NCI-H226 (cell line): Measurements from ENCODE around the gene CDK2AP2.

ENCODE experiments used
- DNase-seq: peaks from one replicate; pipeline ENCODE4 v3.0.0-alpha.2; 2015

The CDK2AP2 gene

DNA sequence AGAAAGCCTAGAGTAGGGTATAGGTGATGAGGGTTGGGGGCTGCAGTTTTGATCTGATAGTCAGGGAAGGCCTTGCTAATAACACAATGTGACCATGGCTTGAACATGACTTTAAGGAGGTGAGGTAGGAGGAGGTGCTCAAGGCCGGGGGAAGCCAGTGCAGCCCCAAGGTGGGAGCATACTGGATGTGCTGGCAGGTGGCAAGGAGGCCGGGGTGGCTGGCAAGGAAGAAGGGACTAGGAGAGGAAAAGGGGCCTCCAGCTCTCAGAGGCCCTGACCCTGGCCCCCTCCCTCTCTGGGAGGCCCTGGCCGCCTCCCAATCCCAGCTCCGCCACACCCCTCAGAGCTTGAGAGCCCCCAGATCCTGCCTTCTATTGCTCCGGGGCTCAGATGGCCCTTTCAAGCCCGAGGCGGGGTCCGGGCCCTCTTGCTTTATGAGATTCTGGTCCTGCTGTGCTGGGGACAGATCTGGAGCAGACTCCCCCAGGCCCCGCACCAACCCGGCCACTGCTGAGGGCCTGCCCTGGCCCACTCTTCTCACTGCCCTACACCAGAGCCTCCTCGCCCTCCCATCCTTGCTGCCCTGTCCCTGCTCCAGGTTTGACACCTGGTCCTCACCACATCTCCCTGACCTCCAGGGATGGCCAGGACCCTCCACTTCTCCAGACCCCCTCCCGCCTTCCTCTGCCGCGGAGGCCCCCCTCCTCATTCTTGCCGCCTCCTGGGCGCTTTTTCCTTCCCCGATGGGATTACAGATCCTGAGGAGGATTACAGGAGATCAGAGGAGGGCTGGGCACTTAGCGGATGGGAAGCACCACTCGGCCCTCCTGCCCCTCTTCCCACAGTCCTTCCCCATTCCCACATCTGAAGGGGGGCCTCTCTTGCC, 4.6 kb downstream of the CDK2AP2 start:
- DNase-seq, result no peak

DNA sequence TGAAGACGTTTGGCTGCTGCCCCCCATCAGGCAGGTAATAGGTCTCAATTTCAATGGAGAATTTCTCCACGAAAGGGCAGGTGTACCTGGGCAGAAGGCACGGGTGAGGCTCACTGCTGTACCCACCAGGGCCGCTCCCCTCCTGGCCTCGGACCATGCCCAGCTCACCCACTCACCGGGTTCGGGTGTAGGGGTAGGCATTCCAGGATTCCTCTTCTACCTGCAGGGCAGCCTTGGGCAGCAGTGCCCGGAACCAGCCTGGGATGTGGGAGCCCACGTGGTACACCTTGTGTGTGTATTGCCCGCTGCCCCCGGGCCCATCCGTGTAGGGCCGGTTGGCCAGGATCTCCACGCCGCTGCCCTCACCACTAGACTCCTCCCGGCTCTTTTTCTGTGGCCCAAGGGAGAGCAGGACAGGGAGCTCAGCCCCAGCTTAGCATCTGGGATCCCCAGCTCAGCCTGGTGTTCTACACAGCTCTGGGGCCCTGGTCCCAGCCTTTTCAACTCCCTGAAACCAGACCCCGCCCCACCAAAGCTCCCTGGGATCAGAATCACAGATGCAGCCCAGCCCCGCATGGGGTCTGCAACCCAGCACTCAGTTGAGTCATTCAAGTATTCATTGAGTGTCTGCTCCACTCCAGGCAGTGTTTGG, 5.5 kb downstream of the CDK2AP2 start:
- no peak for DNase-seq

DNA sequence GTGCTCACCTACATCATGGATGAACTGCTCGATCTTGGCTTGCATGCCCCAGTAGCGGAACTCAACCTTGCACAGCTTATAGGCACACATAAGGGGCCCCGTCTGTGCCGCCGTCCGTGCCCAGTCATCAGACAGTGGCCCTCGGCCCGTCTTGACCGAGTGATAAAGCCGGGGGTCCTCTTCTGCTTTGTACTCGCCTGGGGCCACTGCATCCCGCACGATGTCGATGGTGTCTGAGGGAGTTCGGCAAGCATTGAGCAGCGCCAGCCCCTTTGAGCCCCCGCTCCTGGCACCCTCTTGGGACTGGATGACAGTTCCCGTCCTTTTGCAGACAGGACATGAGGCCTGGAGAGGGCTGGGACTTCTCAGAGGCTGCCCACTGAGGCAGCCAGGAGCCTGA, 6.1 kb downstream of the CDK2AP2 start:
- DNase-seq, result no peak

DNA sequence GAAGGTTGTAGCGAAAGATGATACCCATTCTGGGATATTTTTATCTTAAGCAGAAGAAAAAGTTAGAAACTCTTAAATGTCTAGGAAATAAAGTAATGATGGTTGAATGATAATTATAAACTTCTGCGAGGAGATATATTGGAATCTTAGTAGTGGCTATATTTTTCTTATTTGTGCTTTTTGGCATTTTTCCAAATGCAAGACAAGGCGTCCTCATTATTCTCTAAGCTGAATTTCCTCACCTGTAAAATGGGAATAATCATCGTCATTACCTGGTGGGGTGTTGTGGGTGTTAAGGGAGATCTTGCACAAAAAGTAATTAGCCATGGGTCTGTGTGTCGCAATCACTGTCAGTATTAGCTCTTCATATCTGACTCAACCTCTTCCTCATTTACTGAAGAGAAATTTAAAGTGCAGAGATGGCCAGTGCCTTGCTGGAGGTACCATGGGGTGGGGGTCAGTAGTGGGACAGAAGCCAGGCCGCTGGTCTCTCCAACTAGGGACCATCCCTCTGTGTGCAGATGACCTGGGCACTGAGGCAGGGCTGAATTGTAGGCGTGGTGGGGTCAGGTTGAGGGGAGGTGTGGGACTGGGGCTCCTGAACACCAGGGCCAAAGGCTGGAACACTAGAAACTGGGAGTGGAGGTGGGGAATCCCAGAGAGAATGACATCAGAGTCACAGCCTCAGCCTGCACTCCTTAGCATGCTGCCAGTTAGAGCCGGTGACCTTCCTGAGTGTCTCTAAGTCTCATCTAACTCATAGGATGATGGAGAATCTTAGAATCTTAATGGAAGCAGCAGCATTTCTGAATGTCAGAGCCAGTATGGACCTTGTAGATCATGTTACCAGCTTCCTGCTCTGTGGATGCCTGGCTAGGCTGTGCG, 6.9 kb downstream of the CDK2AP2 start:
- DNase-seq, result no peak

- no peak for DNase-seq
These were observed 7.5 kb downstream of the CDK2AP2 start for GRCh38 chr11:67500484-67500821.

GRCh38 chr11:67499808-67500483, 8.0 kb downstream of the CDK2AP2 start:
- no peak for DNase-seq

GRCh38 chr11:67498544-67498972, 9.4 kb downstream of the CDK2AP2 start:
- DNase-seq, result no peak

- DNase-seq, result no peak
These were observed 10.2 kb downstream of the CDK2AP2 start for GRCh38 chr11:67497656-67498291.

DNA sequence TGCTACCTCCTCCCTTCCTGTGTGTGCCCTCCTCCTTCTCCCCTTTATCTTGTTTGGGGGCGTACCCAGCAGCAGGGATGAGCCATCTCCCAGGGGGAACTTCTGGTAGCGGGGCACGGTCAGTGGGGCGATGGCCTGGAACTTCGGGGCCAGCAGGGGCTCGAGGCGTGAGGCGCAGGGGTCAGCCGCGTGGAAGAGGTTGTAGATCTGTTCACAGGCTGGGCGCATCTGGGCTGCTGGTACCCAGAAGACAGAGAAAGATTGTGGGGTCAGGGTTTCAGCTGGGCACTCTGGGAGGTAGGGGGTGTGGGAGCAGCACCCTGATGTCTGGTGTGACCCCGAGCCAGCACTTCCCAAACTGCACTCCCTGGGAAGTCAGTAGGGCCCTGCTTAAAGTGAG, 11.8 kb downstream of the CDK2AP2 start:
- no peak for DNase-seq

- DNase-seq, result no peak
These were observed 12.5 kb downstream of the CDK2AP2 start for GRCh38 chr11:67495234-67496005.

GRCh38 chr11:67494371-67495233, 13.4 kb downstream of the CDK2AP2 start:
- no peak for DNase-seq

DNA sequence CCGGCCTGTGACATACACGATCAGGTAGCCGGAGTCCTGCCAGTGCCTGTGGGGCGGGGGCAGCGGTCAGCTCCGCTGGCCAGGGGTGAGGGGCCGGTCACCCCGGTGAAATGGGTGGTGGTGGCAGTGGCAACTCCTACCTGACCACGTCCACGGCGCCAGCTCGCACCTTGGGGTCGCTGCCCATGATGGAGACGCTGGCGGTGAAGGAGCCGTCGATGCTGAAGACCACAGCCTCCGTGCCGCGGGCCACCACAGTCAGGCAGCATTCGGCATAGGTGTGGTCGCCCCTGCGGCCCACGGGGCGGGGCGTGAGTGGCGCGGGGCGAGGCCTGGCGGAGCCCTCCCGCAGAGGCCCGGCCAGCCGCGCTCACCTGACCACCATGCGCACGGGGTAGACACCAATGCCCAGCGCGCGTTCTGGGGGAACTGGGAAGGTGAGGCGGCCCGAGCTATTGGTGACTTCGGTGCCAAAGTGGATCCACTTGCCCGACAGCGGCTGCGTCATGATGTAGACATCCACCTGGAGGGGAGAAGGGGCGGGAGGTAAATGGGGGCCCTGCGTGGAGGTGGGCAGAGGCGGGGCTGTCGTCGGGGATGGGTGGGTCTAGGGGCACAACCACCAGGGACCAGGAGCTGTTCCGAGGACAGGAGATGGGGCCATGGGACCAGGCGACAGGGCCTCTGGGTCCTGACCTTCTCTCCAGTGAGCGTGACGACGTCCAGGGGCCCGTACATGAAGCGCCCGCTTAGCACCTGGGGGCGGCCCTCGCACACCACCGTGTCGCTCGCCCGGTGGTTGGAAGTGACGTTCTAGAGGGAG, 14.2 kb downstream of the CDK2AP2 start:
- DNase-seq, result no peak

- DNase-seq, result no peak
These were observed 15.0 kb downstream of the CDK2AP2 start for GRCh38 chr11:67492801-67493547.

DNA sequence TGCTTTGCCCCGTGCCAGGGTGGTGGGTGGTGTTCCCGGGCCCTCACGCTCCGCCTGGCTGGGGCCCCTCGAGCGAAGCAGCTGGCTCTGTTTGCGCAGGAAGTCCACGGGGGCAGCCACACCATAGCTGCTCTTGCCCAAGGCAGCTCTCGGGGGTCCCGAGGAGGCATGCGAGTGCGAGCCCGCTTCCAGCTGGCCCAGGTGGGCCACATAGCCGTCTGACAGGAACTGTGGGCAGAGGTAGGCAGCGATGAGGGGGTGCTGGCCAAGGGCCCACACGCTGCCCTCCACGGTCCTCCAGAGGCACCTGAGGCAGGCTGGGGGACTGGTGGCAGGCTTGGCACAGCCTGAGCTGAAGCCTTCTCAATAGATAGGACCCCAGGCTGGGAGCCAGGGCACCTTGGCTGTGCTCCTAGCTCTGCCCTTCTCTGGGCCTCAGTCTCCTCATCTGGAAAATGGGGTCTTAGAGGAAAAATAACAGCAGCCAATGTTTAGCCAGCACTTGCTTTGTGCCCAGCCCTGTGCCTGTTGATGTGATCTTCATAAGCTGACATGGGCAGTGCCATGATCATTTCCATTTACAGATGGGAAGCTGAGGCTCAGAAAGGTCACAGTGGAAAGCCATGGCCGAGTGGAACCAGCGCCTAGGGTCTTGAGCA, 15.8 kb downstream of the CDK2AP2 start:
- no peak for DNase-seq

DNA sequence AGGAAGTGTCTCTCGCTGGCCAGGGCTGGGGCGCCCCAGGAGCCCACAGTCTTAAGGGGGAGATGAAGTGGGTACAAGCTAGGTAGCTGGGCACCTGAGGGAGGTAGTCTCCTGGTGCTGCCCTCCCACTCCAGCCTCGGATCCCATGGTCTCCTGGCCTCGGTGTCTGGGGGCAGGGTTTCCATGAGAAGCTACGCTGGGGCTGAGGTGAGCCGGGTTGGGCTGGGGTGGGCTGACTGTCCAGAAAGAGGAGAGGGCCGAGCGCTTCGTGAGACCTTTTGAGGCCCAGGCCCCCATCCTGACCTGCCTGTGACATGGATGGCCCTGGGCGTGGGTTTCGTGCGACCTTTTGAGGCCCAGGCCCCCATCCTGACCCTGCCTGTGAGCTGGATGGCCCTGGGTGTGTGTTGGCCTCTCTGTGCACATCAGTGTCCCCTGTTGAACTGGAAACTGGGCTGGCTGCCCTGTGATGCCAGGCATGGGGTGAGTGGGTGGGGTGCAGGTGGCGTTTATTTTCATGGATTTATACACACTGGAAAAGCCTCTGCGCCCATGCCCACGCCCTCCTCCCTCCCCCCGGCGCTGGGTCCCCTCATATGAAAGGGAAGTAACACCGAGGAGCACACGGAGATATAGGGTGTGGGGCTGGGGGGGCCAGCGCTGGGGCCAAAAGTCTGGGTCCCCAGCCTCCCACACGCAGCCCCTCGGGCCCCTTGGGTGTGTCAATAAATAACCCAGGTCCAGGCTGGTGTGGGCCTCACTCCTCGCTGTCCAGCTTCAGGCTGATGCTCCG, 16.5 kb downstream of the CDK2AP2 start:
- no peak for DNase-seq

DNA sequence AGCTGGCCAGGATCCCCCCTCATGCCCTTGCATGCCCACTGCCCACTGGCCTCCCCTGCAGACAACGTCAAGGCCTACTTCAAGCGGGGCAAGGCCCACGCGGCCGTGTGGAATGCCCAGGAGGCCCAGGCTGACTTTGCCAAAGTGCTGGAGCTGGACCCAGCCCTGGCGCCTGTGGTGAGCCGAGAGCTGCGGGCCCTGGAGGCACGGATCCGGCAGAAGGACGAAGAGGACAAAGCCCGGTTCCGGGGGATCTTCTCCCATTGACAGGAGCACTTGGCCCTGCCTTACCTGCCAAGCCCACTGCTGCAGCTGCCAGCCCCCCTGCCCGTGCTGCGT, 17.3 kb downstream of the CDK2AP2 start:
- DNase-seq, result no peak

GRCh38 chr11:67489885-67490726, 17.9 kb downstream of the CDK2AP2 start:
- DNase-seq, result no peak
